HG02610 (cell line): Measurements from ENCODE around the gene NFATC1.
A peak's percentile ranks its signal among the peaks of the same experiment; 100 is the strongest.

Source experiments
- ATAC-seq: cut with Tn5 transposase; IDR thresholded peaks from one replicate; pipeline ENCODE4 v1.9.1; 2021; ENCODE audit warnings: mild to moderate bottlenecking, moderate library complexity; ENCODE audit not compliant: unreplicated experiment

The NFATC1 gene

GRCh38 chr18:79453816-79454735 lies 58.3 kb downstream of the NFATC1 start:
- no peak for ATAC-seq

GRCh38 chr18:79455261-79455660 lies 59.5 kb downstream of the NFATC1 start:
- ATAC-seq: no peak

- ATAC-seq: no peak
Measured at GRCh38 chr18:79456105-79456980, 60.6 kb downstream of the NFATC1 start.

- ATAC-seq: no peak
Measured at GRCh38 chr18:79457239-79457638, 61.5 kb downstream of the NFATC1 start.

- ATAC-seq: no peak
Measured at GRCh38 chr18:79457652-79458051, 61.9 kb downstream of the NFATC1 start.

GRCh38 chr18:79458131-79458838 lies 62.6 kb downstream of the NFATC1 start:
- no peak for ATAC-seq

- no peak for ATAC-seq
Measured at GRCh38 chr18:79458917-79459803, 63.4 kb downstream of the NFATC1 start.

- ATAC-seq: peak; percentile 25
Measured at GRCh38 chr18:79459946-79460480, 64.3 kb downstream of the NFATC1 start.

GRCh38 chr18:79460481-79461300 lies 65.0 kb downstream of the NFATC1 start:
- ATAC-seq: peak; percentile 80

- ATAC-seq: no peak
Measured at GRCh38 chr18:79461627-79462026, 65.9 kb downstream of the NFATC1 start.

- ATAC-seq: no peak
Measured at GRCh38 chr18:79463424-79463960, 67.8 kb downstream of the NFATC1 start.

GRCh38 chr18:79465392-79465991 lies 69.8 kb downstream of the NFATC1 start:
- peak; percentile 77 for ATAC-seq

GRCh38 chr18:79466591-79466990 lies 70.9 kb downstream of the NFATC1 start:
- no peak for ATAC-seq

GRCh38 chr18:79467126-79467525 lies 71.4 kb downstream of the NFATC1 start:
- ATAC-seq: no peak

- ATAC-seq: no peak
Measured at GRCh38 chr18:79468119-79468789, 72.5 kb downstream of the NFATC1 start.

- no peak for ATAC-seq
Measured at GRCh38 chr18:79469309-79469708, 73.6 kb downstream of the NFATC1 start.

GRCh38 chr18:79469751-79470505 lies 74.2 kb downstream of the NFATC1 start:
- ATAC-seq: no peak
